ENCODE data around the gene UBE4A.

Gene UBE4A

GRCh38 chr11:118418766-118419165 is 59.4 kb downstream of the UBE4A start:
- TF ChIP-seq EZH2phosphoT487 (conservative IDR thresholded peaks at IDR 0.05; ENCODE audit: low read length) (no peak), CTCF (IDR thresholded peaks at IDR 0.05; ENCODE audit: insufficient read depth, low read length, poor library complexity, severe bottlenecking) (no peak)
- no peaks in the 10 kb centered on the region for H3F3A ChIP-seq (ENCODE audit: insufficient read depth)
- H3K79me2 ChIP-seq (ENCODE audit: insufficient read depth, low read length) = no peaks in the 10 kb centered on the region
- H3K36me3 ChIP-seq (ENCODE audit: low read length) = no peaks in the 10 kb centered on the region
- H3K27me3 ChIP-seq (ENCODE audit: low read length) = no peaks in the 10 kb centered on the region
- H3K27ac ChIP-seq (ENCODE audit: low read depth, low read length) = no peak overlapping the region
- no peaks in the 10 kb centered on the region for H4K20me1 ChIP-seq (ENCODE audit: low read depth, low read length)
- no peaks in the 10 kb centered on the region for H3K9me3 ChIP-seq (ENCODE audit: insufficient read depth, low read length)
- H3K9me2 ChIP-seq (replicated peaks; ENCODE audit: insufficient read depth, low read length) = no peaks in the 10 kb centered on the region
- no peak overlapping the region for H2AFZ ChIP-seq (ENCODE audit: low read depth, low read length, severe bottlenecking)
- H3K9ac ChIP-seq (ENCODE audit: low read length) = no peak overlapping the region
- no peak overlapping the region for H3K4me2 ChIP-seq (ENCODE audit: low read depth, low read length, poor library complexity, severe bottlenecking)
- H3K4me3 ChIP-seq (ENCODE audit: insufficient read depth, low read length, poor library complexity, severe bottlenecking) = no peak overlapping the region

GRCh38 chr11:118427707-118428106 is 68.3 kb downstream of the UBE4A start:
- no peak overlapping the region for H3K9ac ChIP-seq (ENCODE audit: low read length)
- H3F3A ChIP-seq (ENCODE audit: insufficient read depth) = no peaks in the 10 kb centered on the region; the same call in 1 of the 2 replicates
- H3K4me2 ChIP-seq (ENCODE audit: low read depth, low read length, poor library complexity, severe bottlenecking) = no peak overlapping the region
- H3K9me2 ChIP-seq (replicated peaks; ENCODE audit: insufficient read depth, low read length) = no peaks in the 10 kb centered on the region
- no peaks in the 10 kb centered on the region for H3K9me3 ChIP-seq (ENCODE audit: insufficient read depth, low read length)
- TF ChIP-seq CTCF (IDR thresholded peaks at IDR 0.05; ENCODE audit: insufficient read depth, low read length, poor library complexity, severe bottlenecking) = no peak
- no peak for TF ChIP-seq EZH2phosphoT487 (conservative IDR thresholded peaks at IDR 0.05; ENCODE audit: low read length)
- no peak overlapping the region for H2AFZ ChIP-seq (ENCODE audit: low read depth, low read length, severe bottlenecking)
- no peak overlapping the region for H3K4me3 ChIP-seq (ENCODE audit: insufficient read depth, low read length, poor library complexity, severe bottlenecking)
- H4K20me1 ChIP-seq (ENCODE audit: low read depth, low read length) = no peaks in the 10 kb centered on the region
- no peaks in the 10 kb centered on the region for H3K36me3 ChIP-seq (ENCODE audit: low read length)
- no peaks in the 10 kb centered on the region for H3K27me3 ChIP-seq (ENCODE audit: low read length)
- H3K27ac ChIP-seq (ENCODE audit: low read depth, low read length) = no peak overlapping the region
- no peaks in the 10 kb centered on the region for H3K79me2 ChIP-seq (ENCODE audit: insufficient read depth, low read length)

- H3K79me2 ChIP-seq (ENCODE audit: insufficient read depth, low read length) = no peaks in the 10 kb centered on the region
- peaks cover 15% of the 10 kb centered on the region; the same call in 1 of the 2 replicates for H3F3A ChIP-seq (ENCODE audit: insufficient read depth)
- H3K9me2 ChIP-seq (replicated peaks; ENCODE audit: insufficient read depth, low read length) = no peaks in the 10 kb centered on the region
- no peak overlapping the region for H2AFZ ChIP-seq (ENCODE audit: low read depth, low read length, severe bottlenecking)
- no peak overlapping the region for H3K4me3 ChIP-seq (ENCODE audit: insufficient read depth, low read length, poor library complexity, severe bottlenecking)
- H3K9me3 ChIP-seq (ENCODE audit: insufficient read depth, low read length) = no peaks in the 10 kb centered on the region
- no peaks in the 10 kb centered on the region for H4K20me1 ChIP-seq (ENCODE audit: low read depth, low read length)
- TF ChIP-seq CTCF (IDR thresholded peaks at IDR 0.05; ENCODE audit: insufficient read depth, low read length, poor library complexity, severe bottlenecking) = no peak
- no peak for TF ChIP-seq EZH2phosphoT487 (conservative IDR thresholded peaks at IDR 0.05; ENCODE audit: low read length)
- H3K9ac ChIP-seq (ENCODE audit: low read length) = no peak overlapping the region
- H3K27ac ChIP-seq (ENCODE audit: low read depth, low read length) = no peak overlapping the region
- H3K36me3 ChIP-seq (ENCODE audit: low read length) = no peaks in the 10 kb centered on the region
- H3K27me3 ChIP-seq (ENCODE audit: low read length) = no peaks in the 10 kb centered on the region
- no peak overlapping the region for H3K4me2 ChIP-seq (ENCODE audit: low read depth, low read length, poor library complexity, severe bottlenecking)
Measured at GRCh38 chr11:118430956-118431355, 71.6 kb downstream of the UBE4A start.

Data from SU-DHL-6 (cell line).